GM19239 (cell line): ENCODE results near the gene GATD1.
"Not testable (repeated sequence)": the region's sequence is repeated elsewhere in the genome, so short reads cannot be mapped to it uniquely, and the experiment has no call there.

Experiments used
- DNase-seq: peaks from one replicate; pipeline ENCODE4 v3.0.0; 2011; ENCODE audit warnings: low spot score; ENCODE audit not compliant: insufficient read length
- FAIRE-seq: peaks from 2 replicates; lab custom pipeline; 2011; peaks lifted over from hg19 to GRCh38; lab: Jason Lieb, UNC

Gene GATD1

DNA sequence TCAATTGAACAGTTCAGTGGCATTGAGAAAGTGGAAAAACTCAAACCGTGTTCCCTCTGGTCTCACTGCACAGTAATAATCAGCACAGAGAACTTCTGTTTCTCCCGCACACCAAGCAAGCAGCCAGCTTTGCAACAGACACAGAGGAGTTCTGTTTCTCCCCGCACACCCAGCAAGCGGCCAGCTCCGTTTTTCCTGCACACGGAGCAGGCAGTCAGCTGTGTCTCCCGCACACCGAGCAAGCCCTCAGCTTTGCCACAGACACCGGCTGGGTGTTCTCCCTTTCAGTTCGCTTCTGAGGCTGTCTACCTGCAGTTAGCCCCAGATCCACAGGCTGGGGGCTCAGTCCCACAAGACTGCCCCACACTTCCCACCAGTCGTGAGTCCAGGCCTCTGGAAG is 39.9 kb downstream of the GATD1 start:
- FAIRE-seq, result no peak
- DNase-seq, result no peak

DNA sequence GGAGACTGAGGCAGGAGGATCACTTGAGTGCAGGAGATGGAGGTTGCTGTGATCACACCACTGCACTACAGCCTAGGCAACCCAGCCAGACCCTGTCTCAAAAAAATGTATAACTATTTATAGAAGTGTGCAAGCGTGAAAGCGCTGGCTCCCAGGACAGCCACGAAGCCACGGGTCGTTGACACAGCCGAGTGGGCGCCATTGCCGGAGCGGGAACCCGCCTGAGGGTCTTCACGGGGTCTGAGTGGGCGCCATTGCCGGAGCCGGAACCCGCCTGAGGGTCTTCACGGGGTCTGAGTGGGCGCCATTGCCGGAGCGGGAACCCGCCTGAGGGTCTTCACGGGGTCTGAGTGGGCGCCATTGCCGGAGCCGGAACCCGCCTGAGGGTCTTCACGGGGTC is 42.7 kb downstream of the GATD1 start:
- not testable (repeated sequence) for DNase-seq, FAIRE-seq

DNA sequence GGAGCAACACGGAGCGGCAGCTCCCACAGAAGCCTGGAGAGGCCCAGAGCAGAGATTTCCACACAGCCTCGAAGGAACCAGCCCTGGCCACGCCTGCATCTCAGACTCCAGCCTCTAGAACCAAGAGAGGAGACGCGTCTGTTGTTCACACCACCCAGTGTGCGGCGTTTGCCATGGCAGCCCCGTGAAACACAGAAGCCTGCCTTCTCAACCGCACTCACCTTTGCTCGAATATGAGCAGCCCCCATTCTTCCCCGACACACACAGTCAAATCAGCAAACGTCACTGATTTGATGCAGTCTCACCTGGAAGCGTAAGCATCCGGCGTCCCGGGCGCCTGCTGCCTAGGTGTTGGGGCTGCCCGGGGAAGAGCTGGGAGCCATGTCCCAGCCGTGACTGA is 44.2 kb downstream of the GATD1 start:
- FAIRE-seq (no peak), DNase-seq (no peak)

DNA sequence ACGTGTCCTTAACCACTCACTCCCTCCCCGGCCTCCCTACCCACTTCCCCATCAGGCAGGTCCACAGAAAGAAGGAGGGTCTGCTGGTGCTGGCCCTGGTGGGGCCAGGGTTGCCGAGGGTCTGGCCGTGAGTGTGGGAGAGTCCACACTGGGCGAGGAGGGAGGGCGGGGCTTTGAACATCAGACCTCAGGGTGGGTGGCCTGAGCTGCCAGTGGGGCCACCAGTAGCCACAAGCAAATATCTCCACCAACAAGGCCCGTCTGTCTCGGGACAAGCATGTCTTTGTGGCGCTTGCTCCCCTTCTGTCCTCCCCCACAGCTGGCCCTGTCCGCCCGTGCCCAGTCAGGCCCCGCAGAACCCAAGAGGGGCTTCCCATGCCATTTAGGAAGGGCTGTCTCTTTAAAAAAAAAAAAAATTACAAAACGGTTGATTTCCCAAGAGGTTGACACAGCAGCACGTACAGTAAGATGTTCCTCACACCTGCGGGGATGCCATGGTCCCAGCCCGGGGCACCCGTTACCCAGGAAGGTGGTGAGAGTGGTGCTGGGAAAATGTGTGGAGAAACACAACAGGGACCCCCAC is 47.7 kb downstream of the GATD1 start:
- DNase-seq, result no peak

GRCh38 chr11:728901-729491 is 48.3 kb downstream of the GATD1 start:
- no peak for FAIRE-seq
- DNase-seq, result no peak

More for the DNA sequence above, 47.7 kb downstream of the GATD1 start:
- FAIRE-seq, result no peak

DNA sequence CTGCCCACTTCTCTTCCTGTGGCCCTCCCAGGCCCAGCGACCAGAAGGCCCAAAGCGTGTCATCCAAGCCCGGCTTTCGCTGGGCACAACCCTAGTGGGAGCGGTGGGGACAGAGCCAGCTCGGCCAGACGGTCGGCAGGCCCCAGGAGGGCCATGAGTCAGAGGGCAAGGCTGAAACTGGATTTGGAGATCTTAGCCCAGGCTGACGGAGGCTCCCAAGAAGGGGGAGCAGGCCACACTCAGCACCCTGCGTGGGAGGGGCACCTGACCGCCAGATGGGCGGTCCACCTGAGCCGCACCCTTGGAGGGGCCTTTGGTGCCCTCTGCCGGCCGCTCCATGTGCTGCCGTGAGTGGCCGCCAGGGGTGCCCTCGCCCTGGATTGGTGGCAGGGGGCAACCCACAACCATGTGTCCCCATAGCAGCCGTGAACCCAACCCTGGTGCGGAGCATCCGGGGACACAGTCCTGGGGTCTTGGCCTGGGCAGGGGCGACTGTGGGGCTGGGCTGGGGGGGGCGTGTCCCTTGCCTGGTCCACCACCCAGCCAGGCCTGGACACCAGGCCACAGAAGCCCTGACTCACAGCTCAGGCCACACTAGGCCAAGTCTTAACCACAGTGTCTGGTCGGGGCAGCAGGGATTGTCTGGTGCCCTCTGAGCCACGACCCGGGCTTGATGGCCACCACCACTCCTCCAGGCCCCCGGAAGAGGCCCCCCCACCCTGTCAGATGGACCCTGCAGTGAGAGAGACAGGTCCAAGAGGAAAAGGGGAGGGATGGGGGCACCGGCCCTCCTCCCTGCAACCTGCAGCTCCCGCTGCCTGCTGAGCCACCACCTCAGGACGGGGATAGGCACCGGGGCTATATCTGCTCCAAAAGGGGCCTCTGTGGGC is 49.2 kb downstream of the GATD1 start:
- FAIRE-seq (no peak), DNase-seq (peak; percentile 97)

- DNase-seq (no peak), FAIRE-seq (no peak)
Observed at GRCh38 chr11:727281-727701, 50.0 kb downstream of the GATD1 start.

- FAIRE-seq (peak; percentile 77), DNase-seq (no peak)
Observed at GRCh38 chr11:726278-727220, 50.7 kb downstream of the GATD1 start.

- DNase-seq, result no peak
- FAIRE-seq, result no peak
Observed at GRCh38 chr11:725624-726202, 51.6 kb downstream of the GATD1 start.

DNA sequence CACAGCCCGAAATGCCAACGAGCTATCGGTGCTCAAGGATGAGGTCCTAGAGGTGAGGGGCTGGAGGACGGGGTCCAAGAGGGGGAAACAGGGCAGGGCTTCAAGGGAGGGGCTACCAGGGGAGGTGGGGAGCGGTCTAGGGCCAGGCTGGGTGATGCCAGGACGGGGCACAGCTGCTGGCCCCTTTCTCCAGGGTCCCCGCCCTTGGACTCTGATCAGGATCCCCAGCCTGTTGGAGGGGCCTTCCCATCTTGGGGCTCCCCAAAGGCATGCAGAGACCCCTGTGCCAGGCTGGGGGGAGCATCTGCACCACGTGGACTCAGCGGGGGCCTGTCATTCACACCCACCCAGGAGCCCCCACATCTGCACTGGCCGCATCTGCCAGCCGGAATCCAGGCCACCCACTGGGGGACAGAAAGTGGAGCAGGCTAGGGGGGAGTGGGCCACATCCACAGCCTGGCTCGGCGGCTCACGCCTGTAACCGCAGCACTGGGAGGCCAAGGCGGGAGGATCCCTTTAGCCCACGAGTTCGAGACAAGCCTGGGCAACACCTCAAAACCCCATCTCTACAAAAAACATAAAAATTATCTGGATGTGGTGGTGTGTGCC is 52.4 kb downstream of the GATD1 start:
- DNase-seq (no peak), FAIRE-seq (no peak)

GRCh38 chr11:724049-724777 is 53.1 kb downstream of the GATD1 start:
- no peak for DNase-seq
- FAIRE-seq, result no peak

GRCh38 chr11:723120-723883 is 54.0 kb downstream of the GATD1 start:
- DNase-seq, result no peak
- FAIRE-seq, result peak; percentile 93

DNA sequence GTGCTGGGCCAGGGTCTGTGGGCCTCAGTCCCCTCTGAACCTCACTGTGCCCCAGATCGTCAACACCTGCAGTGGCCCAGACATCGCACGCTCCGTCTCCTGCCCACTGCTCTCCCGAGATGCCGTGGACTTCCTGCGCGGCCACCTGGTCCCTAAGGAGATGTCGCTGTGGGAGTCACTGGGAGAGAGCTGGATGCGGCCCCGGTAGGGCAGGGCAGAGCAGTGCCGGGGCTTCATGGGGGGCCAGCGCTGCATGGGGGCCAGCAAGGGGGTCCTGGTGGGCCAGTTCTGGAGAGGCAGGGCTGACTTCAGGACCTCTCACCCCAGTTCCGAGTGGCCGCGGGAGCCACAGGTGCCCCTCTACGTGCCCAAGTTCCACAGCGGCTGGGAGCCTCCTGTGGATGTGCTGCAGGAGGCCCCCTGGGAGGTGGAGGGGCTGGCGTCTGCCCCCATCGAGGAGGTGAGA is 54.9 kb downstream of the GATD1 start:
- DNase-seq (no peak), FAIRE-seq (no peak)

DNA sequence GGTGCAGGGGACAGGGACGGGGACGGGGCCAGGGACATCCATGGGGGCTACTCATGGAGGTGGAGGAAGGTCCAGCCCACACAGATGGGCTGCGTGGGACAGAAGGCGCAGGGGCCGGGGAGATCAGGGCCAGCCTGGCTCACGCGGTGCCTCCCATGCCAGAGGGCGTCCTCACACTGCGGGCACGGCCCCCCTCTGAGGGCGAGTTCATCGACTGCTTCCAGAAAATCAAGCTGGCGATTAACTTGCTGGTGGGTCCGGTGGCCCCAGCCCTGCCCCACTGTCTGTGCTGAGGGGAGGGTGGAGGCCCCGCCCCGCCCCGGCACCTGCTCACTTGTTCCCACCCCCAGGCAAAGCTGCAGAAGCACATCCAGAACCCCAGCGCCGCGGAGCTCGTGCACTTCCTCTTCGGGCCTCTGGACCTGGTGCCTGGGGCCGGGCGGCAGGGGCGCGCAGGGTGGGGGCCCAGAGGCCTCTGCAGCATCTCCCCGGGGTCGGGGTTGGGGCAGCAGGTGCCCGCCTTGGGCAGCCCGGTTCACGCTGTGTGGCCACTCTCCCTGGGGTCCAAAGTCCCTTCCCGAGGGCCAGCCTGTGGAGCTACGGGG is 55.4 kb downstream of the GATD1 start:
- FAIRE-seq, result no peak
- no peak for DNase-seq

DNA sequence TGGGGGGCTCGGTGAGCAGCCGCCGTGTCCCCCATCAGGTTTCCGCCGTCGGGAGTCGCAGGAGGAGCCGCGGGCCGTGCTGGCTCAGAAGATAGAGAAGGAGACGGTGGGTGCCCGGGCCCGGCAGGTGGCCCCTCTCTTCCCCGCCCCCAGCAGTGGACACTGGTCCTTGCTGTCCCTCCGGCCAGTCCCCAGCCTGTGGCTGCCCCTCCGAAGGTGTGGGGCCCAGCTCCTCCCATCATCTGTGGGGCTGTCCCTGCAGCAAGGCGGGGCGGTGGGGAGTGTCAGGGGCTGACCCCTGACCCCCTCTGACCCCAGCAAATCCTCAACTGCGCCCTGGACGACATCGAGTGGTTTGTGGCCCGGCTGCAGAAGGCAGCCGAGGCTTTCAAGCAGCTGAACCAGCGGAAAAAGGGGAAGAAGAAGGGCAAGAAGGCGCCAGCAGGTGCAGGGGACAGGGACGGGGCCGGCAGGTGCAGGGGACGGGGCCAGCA is 56.0 kb downstream of the GATD1 start:
- FAIRE-seq, result no peak
- DNase-seq, result no peak

GRCh38 chr11:720642-721246 is 56.5 kb downstream of the GATD1 start:
- FAIRE-seq (no peak), DNase-seq (no peak)

GRCh38 chr11:720017-720641 is 57.2 kb downstream of the GATD1 start:
- no peak for DNase-seq
- FAIRE-seq, result no peak
